SK-N-SH treated with all-trans-retinoic acid at 6 μM for 48 hours (cell line): ENCODE results near the gene AJUBA.

Experiments
- ARNTL ChIP-seq: fragments of 450-650 bp; formaldehyde crosslinking; IDR thresholded peaks from 2 replicates; pipeline ENCODE4 v1.5.0; 2020; ENCODE audit warnings: low read depth, mild to moderate bottlenecking, moderate library complexity, borderline replicate concordance
- BACH2 ChIP-seq: fragments of 250-450 bp; sonication (Bioruptor Pico); IDR thresholded peaks from 2 replicates; pipeline ENCODE4 v1.9.0; 2021; ENCODE audit warnings: mild to moderate bottlenecking, borderline replicate concordance
- CREB5 ChIP-seq: fragments of 250-450 bp; sonication (Bioruptor Pico); IDR thresholded peaks from 2 replicates; pipeline ENCODE4 v1.5.1; 2020; ENCODE audit warnings: low read depth, mild to moderate bottlenecking, moderate library complexity
- CSRNP3 ChIP-seq: fragments of 250-450 bp; sonication (Bioruptor Pico); IDR thresholded peaks from 2 replicates; pipeline ENCODE4 v1.5.1; 2021; ENCODE audit warnings: mild to moderate bottlenecking, moderate library complexity
- ESRRG ChIP-seq: fragments of 250-450 bp; sonication (Bioruptor Pico); IDR thresholded peaks from 2 replicates; pipeline ENCODE4 v1.6.1; 2021; ENCODE audit warnings: mild to moderate bottlenecking
- ISL1 ChIP-seq: fragments of 250-450 bp; sonication (Bioruptor Pico); IDR thresholded peaks from 2 replicates; pipeline ENCODE4 v2.1.2; 2022; ENCODE audit warnings: mild to moderate bottlenecking, moderate library complexity
- PATZ1 ChIP-seq: fragments of 250-450 bp; sonication (Bioruptor Pico); IDR thresholded peaks from 2 replicates; pipeline ENCODE4 v1.8.0; 2020; ENCODE audit warnings: mild to moderate bottlenecking, moderate library complexity, borderline replicate concordance
- PPARA ChIP-seq: fragments of 250-450 bp; sonication (Bioruptor Pico); IDR thresholded peaks from 2 replicates; pipeline ENCODE4 v1.5.0; 2020; ENCODE audit warnings: mild to moderate bottlenecking, borderline replicate concordance
- ZFP3 ChIP-seq: fragments of 250-450 bp; sonication (Bioruptor Pico); IDR thresholded peaks from 2 replicates; pipeline ENCODE4 v1.5.0; 2020; ENCODE audit warnings: mild to moderate bottlenecking, moderate library complexity
- ZFP30 ChIP-seq: fragments of 450-650 bp; formaldehyde crosslinking; IDR thresholded peaks from 2 replicates; pipeline ENCODE4 v1.5.0; 2022; ENCODE audit warnings: mild to moderate bottlenecking, moderate library complexity
- TF ChIP-seq, protein P1 (sequence below): fragments of 250-450 bp; sonication (Bioruptor Pico); IDR thresholded peaks from 2 replicates; pipeline ENCODE4 v1.8.0; 2021; ENCODE audit warnings: low read depth, mild to moderate bottlenecking, moderate library complexity, borderline replicate concordance

DNA sequence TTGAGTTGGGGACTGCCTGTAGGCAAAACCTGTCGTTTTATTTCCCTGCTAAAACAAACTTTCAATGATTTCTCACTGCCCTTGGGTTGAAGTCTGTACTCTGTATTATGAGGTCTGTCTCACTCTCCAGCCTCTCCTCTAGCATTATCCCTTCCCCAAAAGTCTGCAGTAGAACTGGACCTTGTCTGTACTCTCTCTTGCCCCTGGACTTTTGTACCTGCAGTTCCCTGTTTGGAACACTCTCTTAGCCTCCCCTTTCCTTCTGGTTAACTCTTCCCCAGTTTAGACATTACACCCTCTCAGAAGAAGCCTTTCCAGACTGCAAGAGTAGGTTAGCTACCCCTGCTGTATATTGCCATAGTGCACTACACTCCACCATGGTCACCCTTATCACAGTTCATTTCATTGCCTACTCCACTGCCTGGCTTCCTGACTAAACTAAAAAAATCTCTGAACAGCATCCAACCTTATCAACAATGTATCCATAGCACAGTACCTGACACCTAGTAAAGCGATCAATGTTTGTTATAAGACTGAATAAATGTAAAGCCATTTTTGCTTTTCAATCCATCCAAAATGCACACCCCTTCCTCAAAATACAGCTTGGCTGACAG, 3.6 kb upstream of the AJUBA start:
- TF ChIP-seq CREB5 (CRISPR knock-in tag) (no peak), CSRNP3 (CRISPR knock-in tag) (no peak), ZFP30 (CRISPR knock-in tag) (no peak), ARNTL (no peak), PATZ1 (CRISPR knock-in tag) (no peak), ESRRG (CRISPR knock-in tag) (no peak), ZFP3 (no peak), BACH2 (CRISPR knock-in tag) (no peak), ISL1 (no peak), PPARA (CRISPR knock-in tag) (no peak)
- TF ChIP-seq, protein P1, sequence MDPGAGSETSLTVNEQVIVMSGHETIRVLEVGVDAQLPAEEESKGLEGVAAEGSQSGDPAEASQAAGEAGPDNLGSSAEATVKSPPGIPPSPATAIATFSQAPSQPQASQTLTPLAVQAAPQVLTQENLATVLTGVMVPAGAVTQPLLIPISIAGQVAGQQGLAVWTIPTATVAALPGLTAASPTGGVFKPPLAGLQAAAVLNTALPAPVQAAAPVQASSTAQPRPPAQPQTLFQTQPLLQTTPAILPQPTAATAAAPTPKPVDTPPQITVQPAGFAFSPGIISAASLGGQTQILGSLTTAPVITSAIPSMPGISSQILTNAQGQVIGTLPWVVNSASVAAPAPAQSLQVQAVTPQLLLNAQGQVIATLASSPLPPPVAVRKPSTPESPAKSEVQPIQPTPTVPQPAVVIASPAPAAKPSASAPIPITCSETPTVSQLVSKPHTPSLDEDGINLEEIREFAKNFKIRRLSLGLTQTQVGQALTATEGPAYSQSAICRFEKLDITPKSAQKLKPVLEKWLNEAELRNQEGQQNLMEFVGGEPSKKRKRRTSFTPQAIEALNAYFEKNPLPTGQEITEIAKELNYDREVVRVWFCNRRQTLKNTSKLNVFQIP (CRISPR knock-in tag): no peak
